Neural progenitor cell (in vitro differentiated cells): Measurements from ENCODE around the gene PLK2. TPM values are rescaled to one million over a fixed set of nuclear protein-coding genes. Genes with fewer than 3 reads are reported as not detected.

Source experiments
- DNase-seq: peaks from one replicate; pipeline ENCODE4 v3.0.0-alpha.2; 2016; ENCODE audit warnings: low spot score
- H2AFZ ChIP-seq: fragments of 200-600 bp; sonication (generic); replicated peaks from 2 replicates; pipeline ENCODE4 v1.6.1; 2016; ENCODE audit warnings: antibody characterized with exemption
- H3F3A ChIP-seq: fragments of 200-600 bp; sonication (generic); 2 replicates; pipeline ENCODE4 v1.6.1; 2016; ENCODE audit warnings: antibody characterized with exemption, low read depth
- H3K27ac ChIP-seq: fragments of 200-600 bp; sonication (generic); 2 replicates; pipeline ENCODE4 v1.5.1; 2016; ENCODE audit warnings: mild to moderate bottlenecking
- H3K27me3 ChIP-seq: fragments of 200-600 bp; sonication (generic); 2 replicates; pipeline ENCODE4 v1.6.1; 2016; ENCODE audit warnings: mild to moderate bottlenecking, moderate library complexity
- H3K36me3 ChIP-seq: fragments of 200-600 bp; sonication (generic); 2 replicates; pipeline ENCODE4 v1.5.1; 2016
- H3K4me1 ChIP-seq: fragments of 200-600 bp; sonication (generic); 2 replicates; pipeline ENCODE4 v1.6.1; 2016; ENCODE audit warnings: mixed run types
- H3K4me2 ChIP-seq: fragments of 200-600 bp; sonication (generic); 2 replicates; pipeline ENCODE4 v1.6.1; 2016
- H3K4me3 ChIP-seq: fragments of 200-600 bp; sonication (generic); 2 replicates; pipeline ENCODE4 v1.5.1; 2016
- H3K79me2 ChIP-seq: fragments of 200-600 bp; sonication (generic); 2 replicates; pipeline ENCODE4 v1.6.1; 2016; ENCODE audit warnings: low read depth
- H3K9ac ChIP-seq: fragments of 200-600 bp; sonication (generic); 2 replicates; pipeline ENCODE4 v1.6.1; 2016
- H3K9me3 ChIP-seq: fragments of 200-600 bp; sonication (generic); 2 replicates; pipeline ENCODE4 v1.5.1; 2016; ENCODE audit warnings: low read depth
- H4K20me1 ChIP-seq: fragments of 200-600 bp; sonication (generic); 2 replicates; pipeline ENCODE4 v1.6.1; 2016; ENCODE audit warnings: low read depth
- H3K27ac Mint-ChIP-seq: 3 replicates; pipeline ENCODE4 v1.8.0; 2021; ENCODE audit warnings: mixed read lengths
- H3K27me3 Mint-ChIP-seq: 2 replicates; pipeline ENCODE4 v1.8.0; 2022; ENCODE audit warnings: low read depth, mild to moderate bottlenecking, inconsistent platforms, moderate library complexity, mixed read lengths; ENCODE audit not compliant: insufficient read depth
- H3K36me3 Mint-ChIP-seq: 3 replicates; pipeline ENCODE4 v1.8.0; 2021; ENCODE audit warnings: mixed read lengths
- H3K4me1 Mint-ChIP-seq: 3 replicates; pipeline ENCODE4 v1.8.0; 2021; ENCODE audit warnings: mixed read lengths
- H3K4me3 Mint-ChIP-seq: 3 replicates; pipeline ENCODE4 v1.8.0; 2021; ENCODE audit warnings: mild to moderate bottlenecking, moderate library complexity, mixed read lengths
- H3K9me3 Mint-ChIP-seq: 3 replicates; pipeline ENCODE4 v1.8.0; 2020; ENCODE audit warnings: mixed read lengths
- EZH2 ChIP-seq: fragments of 200-600 bp; sonication (generic); IDR thresholded peaks from 2 replicates; pipeline ENCODE4 v1.6.1; 2017; ENCODE audit warnings: antibody characterized with exemption, mild to moderate bottlenecking, moderate library complexity
- EZH2phosphoT487 ChIP-seq: fragments of 200-600 bp; sonication (generic); IDR thresholded peaks from 2 replicates; pipeline ENCODE4 v1.6.1; 2017; ENCODE audit warnings: antibody characterized with exemption
- total RNA-seq: library from RNA; depleted of rRNA; stranded (reverse); fragments of >200 nt; gene quantifications from 2 replicates; pipeline ENCODE4 v1.2.3, GENCODE V29; 2015; ENCODE audit warnings: low replicate concordance
- TF ChIP-seq, protein P1 (sequence below): fragments of 200-600 bp; sonication (generic); IDR thresholded peaks from 2 replicates; pipeline ENCODE4 v1.5.1; 2017; ENCODE audit warnings: antibody characterized with exemption, mild to moderate bottlenecking

The PLK2 gene
- total RNA-seq, 1 donor from 2014 or later: 10.1 TPM

DNA sequence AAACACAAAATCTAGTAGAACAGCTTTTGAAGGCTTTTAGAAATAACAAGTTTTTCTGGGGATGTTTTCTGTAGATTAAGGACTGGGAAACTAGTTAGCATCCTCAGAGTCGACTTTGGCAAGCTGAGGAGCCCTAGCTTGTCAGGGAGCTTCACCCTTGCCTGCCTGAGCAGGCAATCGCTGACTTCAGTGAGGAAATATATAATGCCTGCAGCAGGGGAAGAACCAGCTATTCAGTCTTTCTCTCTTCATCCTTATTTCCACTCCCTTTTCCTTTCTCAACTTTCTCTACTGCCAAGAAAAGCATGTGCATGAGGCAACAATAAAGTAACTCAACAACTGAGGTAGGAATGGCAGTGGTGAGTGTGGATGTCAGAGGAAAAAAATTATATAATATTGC, 54.7 kb downstream of the PLK2 start:
- Mint-ChIP-seq H3K4me3 (no peak overlapping the region), H3K9me3 (no peaks in the 10 kb centered on the region), H3K36me3 (no peaks in the 10 kb centered on the region), H3K27ac (no peak overlapping the region), H3K27me3 (no peaks in the 10 kb centered on the region), H3K4me1 (no peaks in the 10 kb centered on the region)
- Histone ChIP-seq H3K36me3 (no peaks in the 10 kb centered on the region), H3F3A (no peaks in the 10 kb centered on the region), H2AFZ (no peak overlapping the region), H3K9ac (no peak overlapping the region), H3K79me2 (no peaks in the 10 kb centered on the region), H3K27ac (no peak overlapping the region), H3K4me1 (no peaks in the 10 kb centered on the region), H3K27me3 (no peaks in the 10 kb centered on the region), H3K4me2 (no peak overlapping the region), H4K20me1 (no peaks in the 10 kb centered on the region), H3K9me3 (no peaks in the 10 kb centered on the region), H3K4me3 (no peak overlapping the region)
- TF ChIP-seq EZH2phosphoT487 (no peak), EZH2 (no peak)
- TF ChIP-seq, protein P1, sequence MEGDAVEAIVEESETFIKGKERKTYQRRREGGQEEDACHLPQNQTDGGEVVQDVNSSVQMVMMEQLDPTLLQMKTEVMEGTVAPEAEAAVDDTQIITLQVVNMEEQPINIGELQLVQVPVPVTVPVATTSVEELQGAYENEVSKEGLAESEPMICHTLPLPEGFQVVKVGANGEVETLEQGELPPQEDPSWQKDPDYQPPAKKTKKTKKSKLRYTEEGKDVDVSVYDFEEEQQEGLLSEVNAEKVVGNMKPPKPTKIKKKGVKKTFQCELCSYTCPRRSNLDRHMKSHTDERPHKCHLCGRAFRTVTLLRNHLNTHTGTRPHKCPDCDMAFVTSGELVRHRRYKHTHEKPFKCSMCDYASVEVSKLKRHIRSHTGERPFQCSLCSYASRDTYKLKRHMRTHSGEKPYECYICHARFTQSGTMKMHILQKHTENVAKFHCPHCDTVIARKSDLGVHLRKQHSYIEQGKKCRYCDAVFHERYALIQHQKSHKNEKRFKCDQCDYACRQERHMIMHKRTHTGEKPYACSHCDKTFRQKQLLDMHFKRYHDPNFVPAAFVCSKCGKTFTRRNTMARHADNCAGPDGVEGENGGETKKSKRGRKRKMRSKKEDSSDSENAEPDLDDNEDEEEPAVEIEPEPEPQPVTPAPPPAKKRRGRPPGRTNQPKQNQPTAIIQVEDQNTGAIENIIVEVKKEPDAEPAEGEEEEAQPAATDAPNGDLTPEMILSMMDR: no peak
- DNase-seq: no peak

DNA sequence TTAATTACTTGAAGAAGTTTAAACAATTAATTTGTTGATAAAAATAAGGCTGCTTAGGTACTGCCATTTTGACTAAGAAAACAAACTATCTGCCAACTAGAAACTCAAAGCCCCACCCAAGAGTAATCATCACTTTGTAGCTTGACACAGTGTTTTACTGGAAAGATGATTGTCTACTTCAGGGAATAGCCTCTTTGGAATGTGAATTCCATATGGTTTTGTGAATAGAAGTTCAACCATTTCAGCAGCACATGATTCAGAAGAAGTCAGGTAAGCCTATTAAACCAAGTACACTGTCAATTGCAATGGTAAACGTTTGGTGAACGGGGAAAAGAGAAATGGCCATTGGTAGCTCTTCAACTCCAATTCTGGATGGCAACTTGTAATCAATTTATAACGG, 55.2 kb downstream of the PLK2 start:
- H3F3A ChIP-seq: no peaks in the 10 kb centered on the region
- H3K4me2 ChIP-seq: no peak overlapping the region
- no peak overlapping the region for H3K27ac Mint-ChIP-seq
- no peak overlapping the region for H3K4me3 Mint-ChIP-seq
- H3K27me3 Mint-ChIP-seq: no peaks in the 10 kb centered on the region
- H3K9ac ChIP-seq: no peak overlapping the region
- no peaks in the 10 kb centered on the region for H3K79me2 ChIP-seq
- no peak overlapping the region for H3K4me3 ChIP-seq
- no peak for DNase-seq
- no peak overlapping the region for H3K27ac ChIP-seq
- no peaks in the 10 kb centered on the region for H3K9me3 Mint-ChIP-seq
- TF ChIP-seq EZH2phosphoT487 (no peak), EZH2 (no peak)
- TF ChIP-seq, protein P1: no peak
- H4K20me1 ChIP-seq: no peaks in the 10 kb centered on the region
- no peaks in the 10 kb centered on the region for H3K27me3 ChIP-seq
- H3K36me3 Mint-ChIP-seq: no peaks in the 10 kb centered on the region
- H3K9me3 ChIP-seq: no peaks in the 10 kb centered on the region
- H2AFZ ChIP-seq: no peak overlapping the region
- no peaks in the 10 kb centered on the region for H3K4me1 Mint-ChIP-seq
- no peaks in the 10 kb centered on the region for H3K4me1 ChIP-seq
- H3K36me3 ChIP-seq: no peaks in the 10 kb centered on the region

Other genes with a start within 250 kb of the PLK2 start
- not detected in 2 replicates for gene GAPT, start 31.3 kb upstream of the PLK2 start, total RNA-seq
- 3.8 and 14.2 TPM in 2 replicates for gene RAB3C, start 123.0 kb upstream of the PLK2 start, total RNA-seq